Measurements from ENCODE around the gene MASP2.
A peak's percentile ranks its signal among the peaks of the same experiment; 100 is the strongest.
"Not testable (repeated sequence)": the region's sequence is repeated elsewhere in the genome, so short reads cannot be mapped to it uniquely, and the experiment has no call there.

The MASP2 gene

GRCh38 chr1:11019358-11019757 lies 27.7 kb downstream of the MASP2 start:
- DNase-seq; in situ Hi-C loops (cut with HindIII; ENCODE audit: low pct_ligation_motif_present, low pct_unique_long_range_greater_than_20kb, low sequenced_read_pairs): not testable (repeated sequence)

- in situ Hi-C loops (cut with HindIII; ENCODE audit: low pct_ligation_motif_present, low pct_unique_long_range_greater_than_20kb, low sequenced_read_pairs), result no loop called here
- DNase-seq, result no peak
Observed at GRCh38 chr1:11013160-11013531, 33.9 kb downstream of the MASP2 start.

GRCh38 chr1:11012260-11013159 lies 34.5 kb downstream of the MASP2 start, which contains the start of gene TARDBP:
Gene TARDBP (plus strand): TSS chr1:11012654. CDS start chr1:11013728, 1,074 bp downstream.
- peak; percentile 83 for DNase-seq
- in situ Hi-C loops (cut with HindIII; ENCODE audit: low pct_ligation_motif_present, low pct_unique_long_range_greater_than_20kb, low sequenced_read_pairs), result no loop called here

- in situ Hi-C loops (cut with HindIII; ENCODE audit: low pct_ligation_motif_present, low pct_unique_long_range_greater_than_20kb, low sequenced_read_pairs), result no loop called here
- DNase-seq, result no peak
Observed at GRCh38 chr1:11000526-11000925, 46.5 kb downstream of the MASP2 start.

- DNase-seq, result no peak
- in situ Hi-C loops (cut with HindIII; ENCODE audit: low pct_ligation_motif_present, low pct_unique_long_range_greater_than_20kb, low sequenced_read_pairs), result no loop called here
Observed at GRCh38 chr1:10996100-10996499, 50.9 kb downstream of the MASP2 start.

GRCh38 chr1:10992864-10993263 lies 54.2 kb downstream of the MASP2 start:
- no peak for DNase-seq
- in situ Hi-C loops (cut with HindIII; ENCODE audit: low pct_ligation_motif_present, low pct_unique_long_range_greater_than_20kb, low sequenced_read_pairs), result no loop called here

- in situ Hi-C loops (cut with HindIII; ENCODE audit: low pct_ligation_motif_present, low pct_unique_long_range_greater_than_20kb, low sequenced_read_pairs); DNase-seq: not testable (repeated sequence)
Observed at GRCh38 chr1:10992004-10992403, 55.0 kb downstream of the MASP2 start.

GRCh38 chr1:10990828-10991227 lies 56.2 kb downstream of the MASP2 start:
- DNase-seq, result no peak
- in situ Hi-C loops (cut with HindIII; ENCODE audit: low pct_ligation_motif_present, low pct_unique_long_range_greater_than_20kb, low sequenced_read_pairs), result no loop called here

GRCh38 chr1:10989920-10990516 lies 57.0 kb downstream of the MASP2 start:
- in situ Hi-C loops (cut with HindIII; ENCODE audit: low pct_ligation_motif_present, low pct_unique_long_range_greater_than_20kb, low sequenced_read_pairs); DNase-seq: not testable (repeated sequence)

GRCh38 chr1:10989095-10989494 lies 57.9 kb downstream of the MASP2 start:
- no peak for DNase-seq
- in situ Hi-C loops (cut with HindIII; ENCODE audit: low pct_ligation_motif_present, low pct_unique_long_range_greater_than_20kb, low sequenced_read_pairs), result no loop called here

- in situ Hi-C loops (cut with HindIII; ENCODE audit: low pct_ligation_motif_present, low pct_unique_long_range_greater_than_20kb, low sequenced_read_pairs), result no loop called here
- no peak for DNase-seq
Observed at GRCh38 chr1:10987840-10988417, 59.1 kb downstream of the MASP2 start.

GRCh38 chr1:10986525-10986890 lies 60.5 kb downstream of the MASP2 start:
- DNase-seq, result no peak
- in situ Hi-C loops (cut with HindIII; ENCODE audit: low pct_ligation_motif_present, low pct_unique_long_range_greater_than_20kb, low sequenced_read_pairs), result no loop called here

- no peak for DNase-seq
- in situ Hi-C loops (cut with HindIII; ENCODE audit: low pct_ligation_motif_present, low pct_unique_long_range_greater_than_20kb, low sequenced_read_pairs), result no loop called here
Observed at GRCh38 chr1:10980841-10981727, 66.0 kb downstream of the MASP2 start.

- in situ Hi-C loops (cut with HindIII; ENCODE audit: low pct_ligation_motif_present, low pct_unique_long_range_greater_than_20kb, low sequenced_read_pairs), result no loop called here
- peak; percentile 84 for DNase-seq
Observed at GRCh38 chr1:10980094-10980577, 66.9 kb downstream of the MASP2 start.

GRCh38 chr1:10979483-10979920 lies 67.5 kb downstream of the MASP2 start:
- no peak for DNase-seq
- in situ Hi-C loops (cut with HindIII; ENCODE audit: low pct_ligation_motif_present, low pct_unique_long_range_greater_than_20kb, low sequenced_read_pairs), result no loop called here

- in situ Hi-C loops (cut with HindIII; ENCODE audit: low pct_ligation_motif_present, low pct_unique_long_range_greater_than_20kb, low sequenced_read_pairs), result no loop called here
- no peak for DNase-seq
Observed at GRCh38 chr1:10978719-10979118, 68.3 kb downstream of the MASP2 start.

Measured in ACHN (cell line).